Measurements from ENCODE around the gene UNC5C. TPM values are rescaled to one million over a fixed set of nuclear protein-coding genes. Genes with fewer than 3 reads are reported as not detected.

Gene UNC5C
- total and polyA plus RNA-seq, 2 of the 8 experiments (the other 6 are each of a cell fraction or from before 2014, with no cell fraction given), result 0.30 to 1.3 TPM

DNA sequence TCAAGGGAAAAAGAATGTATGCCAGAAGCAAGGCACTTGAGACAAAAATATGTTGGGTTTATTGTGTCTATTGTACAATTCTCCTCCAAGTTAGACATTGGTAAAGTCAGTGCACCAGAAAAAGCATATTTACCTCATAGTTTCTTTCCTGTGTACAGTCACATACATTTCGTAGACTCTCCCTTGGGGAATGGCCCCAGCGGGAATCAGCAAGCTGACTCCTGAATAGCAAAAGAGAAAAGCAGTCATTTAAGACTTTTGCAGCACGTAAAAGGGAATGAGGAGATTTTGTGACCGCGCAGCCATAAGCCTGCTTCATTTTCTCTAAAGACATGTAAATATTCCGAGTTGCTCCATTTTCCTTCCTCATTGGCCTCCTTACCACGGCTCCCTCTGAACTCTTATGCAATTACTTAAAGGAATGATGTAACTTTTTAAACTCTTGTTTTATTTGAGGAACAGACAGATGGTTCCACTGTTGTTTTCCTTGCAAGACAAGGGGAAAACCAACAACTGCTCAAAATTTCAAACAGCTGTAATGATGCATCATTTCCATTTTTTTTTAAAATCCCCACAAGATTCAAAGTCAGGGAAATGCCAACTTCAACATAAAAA lies 332.7 kb downstream of the UNC5C start:
- CTCF ChIA-PET (ENCODE audit: partially characterized antibody), result interaction anchor here (1.7 to 3.2 kb wide), 2 partner anchors 11 kb away, joined by 4 to 15 read pairs; no protein-coding TSS in a partner anchor
- H3K36me3 ChIP-seq (ENCODE audit: control insufficient read depth in 2 of 4, insufficient read depth in 4 of 4, low read length in 3 of 4), result no peaks in the 10 kb centered on the region
- no peak overlapping the region for H3K14ac ChIP-seq (ENCODE audit: insufficient read length)
- 0 out of 2 replicates have a peak overlapping the region, but pooled peaks have one; percentile 17 for H2AFZ ChIP-seq (ENCODE audit: low read length)
- FAIRE-seq (no peak), DNase-seq (ENCODE audit: low read depth in 1 of 2, low spot score in 2 of 2) (no peak)
- no peak overlapping the region for H3K18ac ChIP-seq (ENCODE audit: extremely low read depth, low read length)
- H4K8ac ChIP-seq (ENCODE audit: extremely low read depth, insufficient read depth, low read length), result no peak overlapping the region
- no peak overlapping the region for H2BK20ac ChIP-seq (ENCODE audit: low read length)
- 87% methylated on average over 7 of the region's 7 CpGs; no CpG with 5 or more reads in 1 of the 2 experiments for WGBS, 2 experiments (ENCODE audit: extremely low coverage in 1 of 2, insufficient coverage in 1 of 2, insufficient read length in 1 of 2, insufficient replicate concordance in 2 of 2, low coverage in 1 of 2, low lambda C conversion rate in 2 of 2, missing lambda C conversion rate in 1 of 2)
- H3K23me2 ChIP-seq (ENCODE audit: low read depth, low read length), result no peaks in the 10 kb centered on the region
- H3K4me3 ChIP-seq (ENCODE audit: extremely low read depth in 1 of 4, insufficient read depth in 2 of 4, low read depth in 3 of 4, low read length in 4 of 4), result no peak overlapping the region
- no peak overlapping the region for H3K4ac ChIP-seq (replicated peaks; ENCODE audit: insufficient read length, low read depth, low read length)
- H2BK120ac ChIP-seq (replicated peaks; ENCODE audit: low read depth, low read length), result no peak overlapping the region
- H3K56ac ChIP-seq (replicated peaks; ENCODE audit: insufficient read length, low read depth, low read length), result no peak overlapping the region
- POLR2A ChIA-PET (ENCODE audit: partially characterized antibody), result no interaction called here
- H2BK12ac ChIP-seq (ENCODE audit: low read depth, low read length), result no peak overlapping the region
- no peaks in the 10 kb centered on the region for H4K20me1 ChIP-seq (replicated peaks in 1 of 2; ENCODE audit: control insufficient read depth in 1 of 2, insufficient read depth in 2 of 2, low read length in 2 of 2)
- H2BK15ac ChIP-seq (ENCODE audit: low read length), result no peak overlapping the region
- no peak overlapping the region for H3K9ac ChIP-seq (replicated peaks in 1 of 4; ENCODE audit: extremely low read depth in 1 of 4, low read depth in 3 of 4, low read length in 3 of 4)
- H3K79me2 ChIP-seq (ENCODE audit: control insufficient read depth in 1 of 2, insufficient read depth in 2 of 2, low read length in 2 of 2), result no peaks in the 10 kb centered on the region
- H3K9me3 ChIP-seq (ENCODE audit: insufficient read depth in 2 of 2, low read depth in 1 of 2, low read length in 1 of 2), result no peaks in the 10 kb centered on the region
- H4K91ac ChIP-seq (replicated peaks; ENCODE audit: insufficient read length, low read length), result no peak overlapping the region
- TF ChIP-seq CEBPB (IDR thresholded peaks at IDR 0.05; ENCODE audit: low read depth, low read length), result peak; percentile 43; the same call in 1 of the 2 replicates
- no peak for TF ChIP-seq NRF1 (IDR thresholded peaks at IDR 0.05; ENCODE audit: low read depth, low read length)
- no peaks in the 10 kb centered on the region for H3K79me1 ChIP-seq (ENCODE audit: low read depth, low read length)
- H2AK5ac ChIP-seq (ENCODE audit: low read depth, low read length), result no peak overlapping the region
- H3K27me3 ChIP-seq (replicated peaks in 1 of 4; ENCODE audit: control insufficient read depth in 3 of 4, extremely low read depth in 1 of 4, insufficient read depth in 3 of 4, low read length in 3 of 4), result no peaks in the 10 kb centered on the region
- H2BK5ac ChIP-seq (ENCODE audit: low read depth, low read length), result no peak overlapping the region
- no peaks in the 10 kb centered on the region for H3K4me1 ChIP-seq (replicated peaks in 1 of 4; ENCODE audit: control insufficient read depth in 3 of 4, insufficient read depth in 4 of 4, low read length in 3 of 4)
- H3K27ac ChIP-seq (ENCODE audit: low read depth, low read length), result no peak overlapping the region
- H3K4me2 ChIP-seq (ENCODE audit: insufficient read depth in 1 of 2, low read depth in 2 of 2, low read length in 2 of 2), result no peak overlapping the region
- no peak overlapping the region for H4K5ac ChIP-seq (ENCODE audit: insufficient read length, low read depth, low read length)
- H3K23ac ChIP-seq (ENCODE audit: insufficient read length), result no peak overlapping the region
